ENCODE results near the gene PRKN.

The PRKN gene

GRCh38 chr6:161415302-161415855, 1312.2 kb downstream of the PRKN start:
- no peak for DNase-seq (ENCODE audit: low read depth)

GRCh38 chr6:161414707-161415106, 1312.9 kb downstream of the PRKN start:
- DNase-seq (ENCODE audit: low read depth), result no peak

DNA sequence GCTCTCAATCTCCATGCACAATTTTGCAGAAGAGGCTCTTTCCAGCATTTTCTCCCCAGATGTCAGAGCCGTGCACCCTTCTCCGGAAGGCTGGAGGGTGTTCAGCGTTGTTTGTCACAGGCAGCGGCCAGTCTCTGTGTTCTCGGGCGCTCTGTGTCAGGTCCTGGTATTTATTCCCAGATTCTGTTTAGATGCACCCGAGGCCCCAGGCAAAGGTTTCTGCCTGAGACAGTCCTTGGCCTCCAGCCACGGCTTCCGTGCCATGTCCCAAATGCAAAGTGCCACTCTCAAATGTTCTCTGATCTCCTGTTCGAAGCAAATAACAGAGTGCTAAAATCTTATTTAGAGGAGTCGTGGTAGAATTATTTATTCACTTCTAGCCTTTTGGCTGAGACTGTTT, 1313.4 kb downstream of the PRKN start:
- no peak for DNase-seq (ENCODE audit: low read depth)

DNA sequence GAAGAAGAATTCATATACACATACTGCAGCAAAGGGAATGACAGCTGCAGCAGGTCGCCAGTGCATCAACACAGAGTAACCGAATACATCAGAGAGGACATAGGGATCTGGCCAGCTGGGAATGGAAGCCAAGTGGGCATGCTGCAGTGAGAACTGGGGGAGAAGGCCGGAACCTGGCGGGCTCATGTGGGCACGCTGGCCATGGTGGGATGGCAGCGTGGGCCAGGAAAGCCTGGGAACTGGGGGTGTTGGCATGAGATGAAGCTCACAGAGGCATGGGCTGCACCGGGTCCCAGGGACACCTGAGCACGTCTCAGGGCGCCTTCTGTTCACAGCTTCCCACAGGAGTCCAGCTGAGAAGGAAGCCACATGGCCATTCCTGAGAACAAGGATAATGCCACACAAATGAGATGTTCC, 1314.2 kb downstream of the PRKN start:
- DNase-seq (ENCODE audit: low read depth), result no peak

- DNase-seq (ENCODE audit: low read depth), result no peak
Observed at GRCh38 chr6:161412795-161413194, 1314.8 kb downstream of the PRKN start.

- no peak for DNase-seq (ENCODE audit: low read depth)
Observed at GRCh38 chr6:161411265-161411944, 1316.2 kb downstream of the PRKN start.

GRCh38 chr6:161410736-161411135, 1316.8 kb downstream of the PRKN start:
- no peak for DNase-seq (ENCODE audit: low read depth)

DNA sequence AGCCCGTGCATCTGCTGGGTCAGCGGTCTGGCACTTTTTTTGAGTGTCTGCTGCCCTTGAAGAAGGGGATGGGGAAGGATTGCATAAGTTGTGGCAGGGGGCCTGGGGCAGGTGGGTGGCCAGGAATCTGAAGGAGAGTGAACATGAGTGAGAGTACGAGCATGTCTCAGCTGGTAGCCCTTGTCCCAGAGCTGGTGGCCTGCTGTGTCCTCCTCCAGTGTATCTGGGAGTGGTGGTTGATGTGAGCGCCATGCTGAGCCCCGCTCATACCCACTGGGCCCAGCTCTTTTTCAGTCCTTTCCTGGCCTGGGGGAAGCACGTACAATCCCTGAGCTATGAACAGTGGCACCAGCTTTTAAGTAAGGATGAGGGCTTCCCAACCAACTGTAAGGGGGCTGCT, 1317.5 kb downstream of the PRKN start:
- no peak for DNase-seq (ENCODE audit: low read depth)

DNA sequence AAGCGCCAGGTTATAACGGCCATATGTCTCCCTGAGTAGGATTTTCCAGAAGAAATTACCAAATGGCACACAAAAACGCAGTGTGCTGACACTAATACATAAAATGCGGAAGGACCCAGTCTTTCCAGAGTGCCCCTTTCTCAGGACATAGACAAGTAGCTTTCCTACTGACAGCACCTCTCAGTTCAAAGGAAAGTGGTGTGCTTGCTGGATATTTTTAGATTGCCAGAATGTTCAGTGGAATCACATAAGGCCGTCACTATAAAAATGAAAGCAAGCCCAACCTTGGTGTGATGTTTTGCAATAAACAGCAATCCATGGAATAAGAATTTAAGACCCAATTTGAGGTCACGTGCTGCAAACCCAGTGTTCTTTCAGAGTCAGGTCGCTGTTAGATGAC, 1318.2 kb downstream of the PRKN start:
- DNase-seq (ENCODE audit: low read depth), result no peak

DNA sequence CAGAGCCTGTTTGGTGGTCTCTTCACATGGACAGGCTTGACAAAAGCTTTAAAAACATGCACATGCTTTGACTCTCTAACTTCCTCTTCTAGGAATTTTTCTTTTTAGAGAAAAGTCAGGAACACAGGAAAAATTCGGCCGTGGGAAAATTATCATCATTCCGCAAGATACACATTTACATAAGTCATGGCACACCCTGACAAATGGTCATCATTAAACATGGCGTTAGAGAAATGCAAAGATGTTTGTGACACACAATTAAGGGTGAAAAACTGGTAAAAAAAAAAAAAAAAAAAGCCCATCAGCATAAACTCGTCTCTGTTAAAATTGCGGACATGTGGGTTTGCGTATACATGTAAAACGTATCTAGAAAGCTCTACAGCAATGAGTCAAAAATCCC, 1319.5 kb downstream of the PRKN start:
- DNase-seq (ENCODE audit: low read depth), result no peak

DNA sequence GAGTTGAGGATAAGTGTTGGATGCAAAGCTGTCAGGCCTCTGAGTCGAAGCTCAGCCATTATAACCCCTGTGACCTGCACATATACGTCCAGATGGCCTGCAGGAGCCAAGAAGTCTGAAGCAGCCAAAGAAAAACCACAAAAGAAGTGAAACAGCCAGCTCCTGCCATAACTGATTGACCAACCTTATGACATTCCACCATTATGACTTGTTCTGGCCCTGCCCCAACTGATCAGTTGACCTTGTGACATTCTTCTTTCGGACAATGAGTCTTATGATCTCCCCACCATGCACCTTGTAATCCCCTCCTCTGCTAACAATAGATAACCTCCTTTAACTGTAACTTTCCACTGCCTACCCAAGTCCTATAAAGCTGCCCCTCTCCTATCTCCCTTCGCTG, 1320.0 kb downstream of the PRKN start:
- peak; percentile 31 for DNase-seq (ENCODE audit: low read depth)

DNA sequence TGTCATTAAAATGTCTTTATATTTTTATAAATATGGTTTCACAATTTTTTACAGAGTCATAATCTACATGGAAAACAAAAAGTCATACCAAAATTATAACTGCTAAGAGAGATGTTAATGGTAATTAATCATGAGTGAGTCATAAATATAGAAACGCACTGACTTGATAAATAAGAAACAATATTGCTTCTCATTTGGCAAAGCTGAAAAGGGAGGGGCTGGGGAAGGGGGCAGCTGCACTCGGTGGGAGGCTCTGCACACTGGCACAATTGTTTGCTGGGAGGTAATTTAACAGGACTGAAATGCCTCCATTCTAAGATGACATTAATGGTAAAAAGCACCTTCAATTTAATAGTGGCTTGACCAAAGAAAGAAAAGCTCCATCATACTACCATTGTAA, 1320.5 kb downstream of the PRKN start:
- DNase-seq (ENCODE audit: low read depth), result no peak

DNA sequence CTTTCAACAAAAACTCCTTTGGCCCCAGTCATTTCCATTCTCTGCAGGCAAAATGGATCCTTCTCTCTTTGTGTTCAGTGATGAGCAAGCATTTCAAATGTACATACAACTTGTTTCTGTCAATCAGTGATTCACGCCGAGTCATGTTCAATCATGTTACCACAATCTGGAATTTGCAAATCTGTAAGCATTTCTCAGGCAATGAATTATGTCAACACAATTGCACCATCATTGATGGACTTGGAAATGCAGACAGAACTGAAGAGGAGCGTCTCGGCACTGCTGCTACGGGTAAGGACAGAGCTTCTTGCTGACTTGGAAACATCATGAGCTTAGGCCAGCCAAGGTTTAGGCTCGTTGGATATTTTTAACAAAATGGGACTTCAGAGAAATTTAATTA, 1320.9 kb downstream of the PRKN start:
- peak; percentile 68 for DNase-seq (ENCODE audit: low read depth)

- no peak for DNase-seq (ENCODE audit: low read depth)
Observed at GRCh38 chr6:161405418-161405817, 1322.1 kb downstream of the PRKN start.

- DNase-seq (ENCODE audit: low read depth), result no peak
Observed at GRCh38 chr6:161403717-161404116, 1323.8 kb downstream of the PRKN start.

DNA sequence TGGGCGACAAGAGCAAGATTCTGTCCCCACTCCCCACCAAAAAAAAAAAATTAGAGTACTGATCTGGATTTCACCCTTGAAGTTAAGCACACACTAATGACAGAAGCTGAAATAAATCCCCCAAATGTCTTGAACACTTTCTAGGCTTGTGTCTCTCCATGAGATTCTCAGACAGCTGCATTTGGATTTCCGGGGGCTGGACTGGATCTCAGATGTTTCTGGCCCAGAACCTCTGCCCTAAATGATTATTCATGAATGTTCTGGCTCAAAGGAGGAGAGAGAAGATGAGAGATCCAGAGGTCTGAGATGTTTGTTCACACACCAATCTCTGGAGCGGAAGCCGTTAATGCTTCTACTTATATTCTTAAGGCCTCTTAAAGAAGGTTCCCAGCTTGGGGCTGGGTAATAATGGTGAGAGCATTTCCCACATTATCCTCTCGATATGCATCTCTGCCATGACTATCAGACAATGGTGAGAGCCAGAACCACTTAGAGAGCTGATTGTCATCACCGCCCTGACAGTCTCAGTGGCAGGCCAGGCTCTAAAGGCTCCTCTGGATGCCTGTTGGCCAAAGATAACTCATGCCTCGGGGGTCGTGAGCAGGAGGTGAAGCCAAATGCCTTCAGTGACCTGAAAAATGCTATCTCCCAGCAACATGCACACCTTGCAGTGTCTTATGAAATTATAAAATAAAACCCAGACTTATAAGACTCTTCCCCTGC, 1325.8 kb downstream of the PRKN start:
- no peak for DNase-seq (ENCODE audit: low read depth)

- DNase-seq (ENCODE audit: low read depth), result no peak
Observed at GRCh38 chr6:161400671-161401070, 1326.9 kb downstream of the PRKN start.

DNA sequence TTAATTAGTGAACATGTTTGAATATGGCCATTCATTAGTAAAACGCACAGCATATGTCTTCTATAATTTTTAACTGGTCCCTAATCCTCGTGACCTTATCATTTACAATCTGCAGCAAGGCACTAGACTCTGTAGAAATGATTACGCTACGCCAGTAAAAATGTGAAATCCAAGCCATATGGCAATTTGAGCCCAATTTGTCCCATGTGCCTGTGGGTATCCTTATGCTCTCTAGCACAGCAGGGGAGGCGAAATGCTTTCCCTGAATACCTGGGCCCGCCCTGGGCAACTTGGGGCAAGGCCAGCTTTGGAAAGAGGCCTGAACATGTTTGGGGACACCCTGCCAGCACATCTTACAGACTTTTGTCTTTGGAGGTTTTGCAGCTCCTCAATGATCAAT, 1331.0 kb downstream of the PRKN start:
- no peak for DNase-seq (ENCODE audit: low read depth)

DNA sequence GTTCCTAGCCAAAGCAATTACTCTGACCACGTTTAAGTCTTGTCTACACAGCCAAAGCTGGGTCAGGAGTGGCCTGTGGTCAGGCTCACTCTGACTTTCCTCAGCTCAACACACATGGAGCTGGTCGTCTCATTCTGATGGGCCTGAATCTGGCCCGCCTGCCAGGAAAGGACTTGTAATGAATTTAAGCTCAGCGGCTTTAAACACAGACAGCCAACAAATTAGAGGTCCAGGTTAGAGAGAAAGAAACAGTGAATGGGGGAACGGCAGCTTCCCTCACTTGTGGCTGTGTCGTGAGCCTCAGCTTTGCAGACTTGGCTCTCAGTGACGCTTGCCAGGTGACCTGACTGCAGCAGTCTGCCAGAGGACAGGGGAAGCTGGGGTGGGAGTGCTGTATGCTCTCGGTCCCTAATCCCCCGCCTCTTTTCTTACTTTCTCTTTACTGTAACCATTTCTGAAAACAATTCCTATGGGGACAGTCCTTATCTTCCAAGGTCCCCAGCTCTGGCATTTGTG, 1331.8 kb downstream of the PRKN start:
- DNase-seq (ENCODE audit: low read depth), result no peak

- DNase-seq (ENCODE audit: low read depth), result no peak
Observed at GRCh38 chr6:161394437-161394836, 1333.1 kb downstream of the PRKN start.

- DNase-seq (ENCODE audit: low read depth), result peak; percentile 85
Observed at GRCh38 chr6:161393839-161394364, 1333.7 kb downstream of the PRKN start.

GRCh38 chr6:161393292-161393691, 1334.3 kb downstream of the PRKN start:
- no peak for DNase-seq (ENCODE audit: low read depth)

GRCh38 chr6:161389756-161390155, 1337.8 kb downstream of the PRKN start:
- no peak for DNase-seq (ENCODE audit: low read depth)

Data from fibroblast of the conjunctiva (primary cell).